ENCODE data around the gene HSF5. TPM values are rescaled to one million over a fixed set of nuclear protein-coding genes. Genes with fewer than 3 reads are reported as not detected.
"Not testable (repeated sequence)": the region's sequence is repeated elsewhere in the genome, so short reads cannot be mapped to it uniquely, and the experiment has no call there.

The HSF5 gene
- polyA plus RNA-seq, 4 donors = 0.23 to 0.68 (median 0.43) TPM

- DNase-seq (ENCODE audit: low read depth in 4 of 4, low spot score in 3 of 4) = no peak
These were observed 72.7 kb downstream of the HSF5 start for GRCh38 chr17:58415371-58416055.

DNA sequence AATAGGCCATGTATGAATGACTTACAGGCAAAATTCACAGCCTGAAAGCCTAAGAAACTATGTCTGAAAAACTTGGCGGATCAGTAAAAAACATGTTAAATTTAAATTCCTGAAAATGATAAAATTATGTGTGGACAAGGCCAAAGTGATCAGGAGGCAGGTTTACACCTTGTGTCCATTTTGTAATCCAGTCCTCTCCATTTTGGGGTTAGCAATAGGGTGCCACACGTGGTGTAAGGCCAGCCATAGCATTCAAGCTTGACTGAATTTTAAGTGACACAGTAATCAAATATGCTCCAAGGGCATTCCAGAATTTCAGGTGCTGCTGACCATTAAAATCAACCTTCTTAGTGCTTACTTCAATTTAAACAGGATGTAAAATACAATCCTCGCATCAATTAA lies 73.6 kb downstream of the HSF5 start:
- no peak for DNase-seq (ENCODE audit: low read depth in 4 of 4, low spot score in 3 of 4)

DNA sequence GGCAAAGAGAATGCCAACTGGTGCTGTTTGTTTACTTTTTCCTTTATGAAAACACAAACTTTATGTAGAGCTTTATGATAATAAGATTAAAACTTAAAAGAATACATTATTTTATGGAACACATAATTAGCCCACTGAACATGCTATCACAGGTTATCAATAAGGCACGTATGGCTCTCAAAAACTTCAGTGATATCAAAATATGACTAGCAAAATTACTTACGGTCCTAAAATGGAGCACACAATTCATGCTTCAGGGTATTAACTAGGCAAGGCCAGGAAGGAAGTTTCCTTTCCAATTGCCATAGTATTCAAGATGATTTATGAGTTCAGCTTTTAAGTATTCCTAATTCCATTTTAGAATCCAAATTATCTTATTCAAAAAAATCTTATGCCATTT lies 74.5 kb downstream of the HSF5 start:
- DNase-seq (ENCODE audit: low read depth in 4 of 4, low spot score in 3 of 4) = no peak

GRCh38 chr17:58412961-58413586 lies 75.1 kb downstream of the HSF5 start:
- no peak for DNase-seq (ENCODE audit: low read depth in 4 of 4, low spot score in 3 of 4)

DNA sequence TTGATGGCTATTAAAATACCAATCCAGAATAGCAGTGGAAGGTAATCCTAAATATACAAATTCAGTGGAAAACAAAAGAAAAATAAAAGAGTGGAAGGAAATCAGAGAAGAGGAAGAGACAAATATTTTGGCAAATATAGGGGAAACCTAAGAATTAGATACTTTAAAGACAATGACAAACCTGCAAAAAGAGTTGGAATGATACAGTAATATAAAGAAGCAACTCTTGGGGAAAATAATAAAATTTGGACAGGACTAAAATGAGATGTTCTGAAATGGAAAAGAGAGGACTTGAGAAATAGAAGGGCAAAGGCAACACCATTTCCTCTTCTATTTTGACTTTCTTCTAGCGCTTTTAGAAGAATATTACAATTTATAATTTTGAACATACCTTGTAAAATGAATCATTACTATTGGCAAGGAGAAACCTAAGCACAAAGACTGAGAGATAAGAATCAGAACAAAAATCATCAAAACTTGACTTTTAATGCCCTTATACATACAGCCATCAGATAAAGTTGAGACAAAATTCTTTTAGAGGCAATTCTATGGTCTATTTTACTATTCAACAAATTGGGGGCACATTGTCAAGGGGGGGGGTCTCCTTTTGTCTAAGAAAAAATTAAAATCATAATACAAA lies 76.0 kb downstream of the HSF5 start:
- no peak for DNase-seq (ENCODE audit: low read depth in 4 of 4, low spot score in 3 of 4)

- DNase-seq (ENCODE audit: low read depth in 4 of 4, low spot score in 3 of 4) = no peak
These were observed 76.8 kb downstream of the HSF5 start for GRCh38 chr17:58411408-58411894.

DNA sequence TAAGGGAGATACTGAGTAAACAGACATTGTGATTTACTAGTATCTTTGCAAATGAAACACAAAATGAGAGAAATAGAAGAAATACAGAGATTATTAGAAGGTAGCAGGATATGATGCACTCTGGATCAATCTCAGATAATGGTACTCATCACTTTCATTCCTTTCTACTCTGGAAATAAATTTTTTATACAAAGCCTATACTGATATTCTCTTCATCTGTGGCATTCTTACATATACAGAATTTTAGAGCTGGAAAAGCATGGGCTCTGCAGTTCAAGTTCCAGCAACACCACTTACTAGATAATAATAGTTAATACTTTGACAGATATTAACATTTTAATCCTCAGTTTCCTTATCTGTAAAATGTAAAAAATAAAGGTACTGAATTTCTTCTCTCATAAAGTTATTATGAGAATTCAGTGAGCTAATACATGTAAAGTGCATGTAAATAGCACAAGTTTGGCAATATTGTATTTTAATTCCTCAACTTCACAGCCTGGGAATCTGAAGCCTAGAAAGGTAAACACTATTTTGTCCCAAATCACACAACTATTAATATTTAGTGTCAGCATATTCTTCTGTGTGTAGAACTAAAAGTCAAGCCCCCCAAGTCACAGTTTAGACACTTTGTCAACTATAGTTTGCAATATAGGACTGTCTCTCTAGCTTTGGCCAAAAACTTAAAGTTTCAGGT lies 77.3 kb downstream of the HSF5 start:
- DNase-seq (ENCODE audit: low read depth in 4 of 4, low spot score in 3 of 4) = no peak

DNA sequence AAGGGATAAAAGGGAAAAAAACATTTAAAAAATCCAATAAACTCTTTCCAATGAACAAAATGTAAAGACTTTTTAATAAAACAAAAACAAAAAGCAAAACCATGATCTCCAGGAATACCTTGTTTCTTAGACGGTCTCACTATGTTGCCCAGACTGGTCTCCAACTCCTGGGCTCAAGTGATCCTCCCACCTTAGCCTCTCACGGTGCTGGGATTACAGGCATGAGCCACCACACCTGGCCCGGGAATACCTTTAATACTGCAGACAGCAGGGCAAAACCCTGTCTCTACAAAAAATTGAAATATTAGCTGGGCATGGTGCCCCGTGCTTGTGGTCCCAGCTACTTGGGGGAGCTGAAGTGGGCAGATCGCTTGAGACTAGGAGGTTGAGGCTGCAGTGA lies 78.8 kb downstream of the HSF5 start:
- DNase-seq (ENCODE audit: low read depth in 4 of 4, low spot score in 3 of 4) = no peak

DNA sequence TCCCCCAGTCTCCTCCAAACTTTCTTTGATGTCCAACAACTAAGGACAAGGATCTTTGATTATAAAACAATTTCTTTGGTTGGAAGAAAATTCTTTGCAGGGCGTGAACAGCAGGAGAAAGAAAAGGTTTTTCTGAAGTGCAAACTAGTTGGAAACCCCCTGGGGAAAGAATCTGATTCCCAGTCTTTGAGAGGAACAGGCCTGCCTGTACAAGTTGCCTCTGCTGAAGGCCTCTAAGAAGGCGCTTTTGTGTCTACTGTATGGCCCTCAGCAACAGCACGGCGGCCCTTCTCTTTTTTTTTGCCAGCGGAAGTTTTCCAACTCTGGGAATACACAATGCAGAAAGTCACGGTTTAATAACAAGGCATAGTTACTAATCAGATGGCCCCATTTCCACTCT lies 84.9 kb downstream of the HSF5 start:
- no peak for DNase-seq (ENCODE audit: low read depth in 4 of 4, low spot score in 3 of 4)

- DNase-seq (ENCODE audit: low read depth in 4 of 4, low spot score in 3 of 4) = no peak
These were observed 85.5 kb downstream of the HSF5 start for GRCh38 chr17:58402679-58403078.

DNA sequence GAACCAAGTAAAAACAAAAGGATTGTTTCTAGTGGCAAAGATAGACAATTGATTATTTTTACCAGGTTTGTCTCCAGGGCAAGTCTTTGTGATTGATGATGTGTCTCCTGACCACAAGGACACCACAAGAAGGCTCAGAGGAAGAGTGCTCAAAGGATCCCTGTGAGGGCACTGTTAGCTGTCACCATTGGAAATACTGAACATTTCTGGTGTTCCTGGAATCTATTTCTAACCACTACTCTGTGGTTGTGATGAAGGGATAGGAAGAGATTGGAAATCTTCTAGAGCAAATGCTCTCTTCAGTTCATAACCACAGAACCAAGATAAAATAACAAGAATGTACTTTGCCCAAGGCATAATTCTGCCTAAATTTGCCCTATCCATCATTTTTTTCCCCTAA lies 86.2 kb downstream of the HSF5 start:
- DNase-seq (ENCODE audit: low read depth in 4 of 4, low spot score in 3 of 4) = no peak

GRCh38 chr17:58401287-58401686 lies 86.9 kb downstream of the HSF5 start:
- no peak for DNase-seq (ENCODE audit: low read depth in 4 of 4, low spot score in 3 of 4)

DNA sequence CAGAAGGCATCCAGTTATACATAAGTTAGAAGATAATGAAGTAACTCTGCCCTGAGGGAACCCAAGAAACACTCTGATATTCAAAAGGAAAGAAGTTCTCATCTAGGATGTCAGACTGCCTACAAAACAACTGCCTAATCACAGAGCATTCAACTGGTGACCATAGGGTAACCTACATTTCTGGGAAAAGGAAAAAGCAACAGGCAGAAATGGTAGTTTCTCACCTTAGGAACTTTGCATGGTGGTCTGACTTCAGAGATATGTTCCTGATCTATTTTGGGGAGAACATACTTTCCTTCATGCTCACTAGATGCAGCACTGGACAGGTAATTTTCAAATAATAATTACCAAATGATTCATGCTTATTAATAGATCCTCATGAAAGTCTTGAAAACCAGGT lies 87.4 kb downstream of the HSF5 start:
- no peak for DNase-seq (ENCODE audit: low read depth in 4 of 4, low spot score in 3 of 4)

DNA sequence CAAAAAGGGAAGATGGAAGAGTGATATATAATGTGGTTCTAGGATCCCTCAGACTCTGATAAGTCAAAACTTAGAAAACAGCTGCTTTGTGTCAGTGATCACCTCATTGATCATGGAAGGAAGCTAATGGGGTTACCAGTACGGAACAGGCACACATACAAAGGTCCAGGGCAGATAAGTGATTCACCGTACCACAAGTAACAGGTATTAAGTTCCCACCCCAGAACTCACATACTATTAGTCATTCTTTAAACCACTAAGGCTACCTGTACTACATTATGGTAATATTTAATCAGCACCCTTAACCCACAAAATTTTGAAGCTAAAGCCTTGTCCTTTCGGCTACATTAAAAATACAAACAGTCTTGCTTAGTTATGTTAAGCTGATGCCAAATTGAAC lies 88.2 kb downstream of the HSF5 start:
- no peak for DNase-seq (ENCODE audit: low read depth in 4 of 4, low spot score in 3 of 4)

- DNase-seq (ENCODE audit: low read depth in 4 of 4, low spot score in 3 of 4) = no peak
These were observed 89.5 kb downstream of the HSF5 start for GRCh38 chr17:58398574-58399266.

- DNase-seq (ENCODE audit: low read depth in 4 of 4, low spot score in 3 of 4) = not testable (repeated sequence)
These were observed 90.8 kb downstream of the HSF5 start for GRCh38 chr17:58397421-58397820.

DNA sequence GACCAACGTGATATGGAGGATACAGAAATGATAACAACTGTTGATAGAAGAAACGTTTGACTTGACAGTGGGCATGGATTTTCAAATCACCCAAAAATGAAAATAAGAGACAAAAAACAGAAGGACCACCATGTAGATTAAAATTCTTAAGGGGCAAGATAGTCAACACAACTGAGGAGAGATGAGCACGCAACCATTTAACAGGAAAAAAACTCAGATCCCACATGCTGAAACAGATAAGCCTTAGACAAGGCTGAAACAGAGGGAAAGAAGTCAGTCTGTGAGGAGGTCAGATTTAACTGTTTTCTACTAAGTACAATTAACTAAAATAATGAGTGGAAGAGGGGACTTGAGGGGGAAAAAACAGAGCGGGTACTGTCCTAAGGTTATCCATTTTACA lies 92.0 kb downstream of the HSF5 start:
- DNase-seq (ENCODE audit: low read depth in 4 of 4, low spot score in 3 of 4) = no peak

DNA sequence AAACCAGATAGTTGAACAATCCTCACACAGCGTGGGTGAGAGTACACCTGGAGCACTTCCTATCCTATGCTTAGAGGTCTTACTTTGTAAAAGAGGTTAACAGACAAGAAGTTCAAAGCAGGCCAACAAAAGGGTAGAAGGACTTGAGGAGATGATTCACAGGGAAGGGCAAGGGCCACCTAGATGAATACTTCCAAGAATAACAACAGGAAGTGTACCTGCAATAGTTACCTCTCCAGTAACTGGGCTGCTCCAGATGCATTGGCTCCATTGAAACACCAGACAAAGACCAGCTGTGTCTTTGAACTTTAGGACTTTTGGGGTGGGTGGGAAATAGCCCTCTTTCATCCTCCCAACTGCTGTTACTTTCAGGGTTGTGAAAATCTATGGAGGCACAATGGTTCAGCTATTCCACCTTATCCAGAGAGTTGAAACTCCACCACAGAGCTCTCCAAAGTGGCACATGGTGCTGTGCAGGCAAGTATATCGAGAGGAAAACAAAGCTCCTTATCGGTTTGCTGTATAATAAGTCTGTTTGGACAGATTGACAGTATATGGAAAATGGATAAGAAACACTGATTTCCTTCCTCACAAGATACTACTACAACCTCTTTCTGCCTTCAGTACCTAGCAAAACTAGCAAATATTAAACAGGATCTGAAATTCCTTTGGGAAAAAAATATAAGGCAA lies 93.5 kb downstream of the HSF5 start:
- DNase-seq (ENCODE audit: low read depth in 4 of 4, low spot score in 3 of 4) = no peak

DNA sequence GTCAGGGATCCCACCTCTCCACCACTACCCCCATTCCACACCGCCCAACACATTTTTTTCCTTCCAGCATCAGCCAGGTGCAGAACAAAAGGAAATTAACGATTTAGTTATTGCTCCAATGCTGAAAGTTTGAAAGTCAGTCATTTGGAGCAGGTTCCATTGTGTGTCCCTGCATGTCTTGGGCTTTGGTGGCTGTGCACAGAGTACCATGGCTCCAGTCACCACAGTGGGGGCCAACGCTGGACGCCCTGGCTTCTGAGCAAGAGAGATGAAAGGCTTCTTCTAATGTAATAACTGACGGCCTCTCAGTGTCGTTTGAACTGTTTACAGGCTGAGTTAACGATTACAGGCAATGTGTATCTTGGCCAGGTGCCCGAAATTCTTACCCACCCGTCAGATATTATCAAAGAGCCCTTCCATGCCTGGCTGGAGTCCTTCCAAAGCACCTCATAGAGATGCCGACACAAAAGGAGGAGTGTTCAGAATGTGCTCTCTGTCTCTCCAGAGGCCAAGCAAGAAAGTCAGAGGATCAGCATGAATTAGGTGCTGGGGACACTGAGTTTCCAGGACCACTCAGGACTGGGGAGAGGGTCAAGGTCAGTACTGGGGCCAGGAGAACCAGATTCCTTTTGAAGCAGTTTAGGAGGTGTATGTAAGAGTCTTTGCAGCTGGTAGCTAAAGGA lies 96.8 kb downstream of the HSF5 start:
- peak; percentile 72 to 86 (median 75) for DNase-seq (ENCODE audit: low read depth in 4 of 4, low spot score in 3 of 4)

- DNase-seq (ENCODE audit: low read depth in 4 of 4, low spot score in 3 of 4) = no peak
These were observed 97.3 kb downstream of the HSF5 start for GRCh38 chr17:58390884-58391283.

All from left renal pelvis (tissue), 4 donors.